Daoy (cell line): ENCODE data around the gene TRABD2A. TPM values are rescaled to one million over a fixed set of nuclear protein-coding genes. Genes with fewer than 3 reads are reported as not detected.
"Not testable (repeated sequence)": the region's sequence is repeated elsewhere in the genome, so short reads cannot be mapped to it uniquely, and the experiment has no call there.

Experiments used
- DNase-seq: peaks from one replicate; pipeline ENCODE4 v3.0.0-alpha.2; 2015; ENCODE audit warnings: low read depth
- total RNA-seq: library from RNA; depleted of rRNA; stranded (reverse); fragments of >200 nt; shearing (Covaris generic); gene quantifications from 2 replicates; pipeline ENCODE4 v1.2.3, GENCODE V29; 2014

The TRABD2A gene
- total RNA-seq, 1 experiment from 2014 or later: 4.7 TPM

GRCh38 chr2:84879584-84880394 is 1.1 kb downstream of the TRABD2A start:
- DNase-seq: no peak

- no peak for DNase-seq
These were observed 1.8 kb downstream of the TRABD2A start for GRCh38 chr2:84878896-84879583.

- DNase-seq: no peak
These were observed 2.4 kb downstream of the TRABD2A start for GRCh38 chr2:84878459-84878858.

DNA sequence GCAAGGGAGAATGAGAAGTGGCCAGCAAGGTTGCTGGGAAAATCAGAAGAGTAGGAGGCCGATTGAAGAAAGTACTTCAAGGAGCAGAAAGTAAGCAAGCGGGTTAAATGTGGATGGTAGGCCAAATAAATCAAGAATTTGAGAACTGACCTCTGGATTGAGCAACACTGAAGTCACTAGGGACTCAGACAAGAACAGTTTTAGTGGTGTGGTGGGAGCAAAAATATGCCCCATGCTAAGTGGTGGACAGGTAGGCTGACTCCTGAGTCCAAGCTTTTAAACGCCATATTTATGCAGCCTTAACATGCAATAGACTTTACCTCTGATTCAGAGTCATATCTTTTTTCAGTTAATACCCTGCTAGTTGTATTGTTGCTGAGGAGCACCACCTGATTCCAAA is 4.5 kb downstream of the TRABD2A start:
- no peak for DNase-seq

DNA sequence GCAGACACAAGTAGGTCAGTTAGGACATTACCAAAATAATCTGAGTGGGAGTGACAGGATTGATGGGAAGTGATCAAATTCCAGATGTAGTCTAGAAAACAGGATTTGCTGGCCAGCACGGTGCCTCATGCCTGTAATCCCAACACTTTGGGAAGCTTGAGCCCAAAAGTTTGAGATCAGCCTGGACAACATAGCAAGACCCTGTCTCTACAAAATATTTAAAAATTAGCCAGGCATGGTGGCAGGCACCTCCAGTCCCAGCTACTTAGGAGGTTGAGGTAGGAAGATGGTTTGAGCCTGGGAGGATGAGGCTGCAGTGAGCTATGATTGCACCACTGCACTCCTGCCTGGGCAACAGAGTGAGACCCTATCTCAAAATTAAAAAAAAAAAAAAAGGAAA is 5.3 kb downstream of the TRABD2A start:
- not testable (repeated sequence) for DNase-seq

DNA sequence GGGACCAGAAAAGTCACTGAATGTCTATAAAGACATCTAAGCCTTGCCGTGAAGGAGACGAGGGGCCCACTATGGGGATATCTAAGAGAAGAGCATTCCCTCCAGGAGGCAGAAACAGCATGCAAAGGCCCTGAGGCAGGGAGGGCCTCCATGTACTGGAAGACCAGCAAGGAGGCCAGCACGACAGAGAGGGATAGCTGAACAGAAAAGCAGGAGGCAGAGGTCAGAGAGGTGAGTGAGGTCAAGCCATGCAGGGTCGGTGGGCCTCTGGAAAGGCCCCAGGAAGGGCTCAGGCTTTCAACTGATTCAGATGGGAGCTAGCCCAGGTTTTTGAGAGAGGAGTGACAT is 5.7 kb downstream of the TRABD2A start:
- no peak for DNase-seq

GRCh38 chr2:84874381-84875212 is 6.3 kb downstream of the TRABD2A start:
- no peak for DNase-seq

DNA sequence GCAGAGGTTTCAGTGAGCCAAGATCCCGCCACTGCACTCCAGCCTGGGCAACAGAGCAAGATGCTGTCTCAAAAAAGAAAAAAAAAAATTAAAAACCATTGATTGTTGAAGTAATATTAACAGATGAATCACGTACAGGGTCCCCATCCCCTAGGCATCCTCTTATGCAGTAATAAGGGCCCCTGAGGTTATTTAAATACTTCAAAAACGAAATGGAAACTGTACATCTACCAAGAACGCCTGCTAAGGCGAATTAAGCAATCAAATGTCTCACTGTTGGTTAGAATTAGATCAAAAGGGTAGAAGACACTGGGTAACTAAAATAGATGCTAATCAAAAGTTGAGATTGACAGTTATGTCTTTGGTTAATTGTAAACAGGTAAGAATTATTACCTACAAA is 7.5 kb downstream of the TRABD2A start:
- DNase-seq: no peak

GRCh38 chr2:84872691-84873090 is 8.2 kb downstream of the TRABD2A start:
- DNase-seq: not testable (repeated sequence)

GRCh38 chr2:84870306-84870705 is 10.6 kb downstream of the TRABD2A start:
- no peak for DNase-seq

- not testable (repeated sequence) for DNase-seq
These were observed 12.6 kb downstream of the TRABD2A start for GRCh38 chr2:84868327-84868726.

DNA sequence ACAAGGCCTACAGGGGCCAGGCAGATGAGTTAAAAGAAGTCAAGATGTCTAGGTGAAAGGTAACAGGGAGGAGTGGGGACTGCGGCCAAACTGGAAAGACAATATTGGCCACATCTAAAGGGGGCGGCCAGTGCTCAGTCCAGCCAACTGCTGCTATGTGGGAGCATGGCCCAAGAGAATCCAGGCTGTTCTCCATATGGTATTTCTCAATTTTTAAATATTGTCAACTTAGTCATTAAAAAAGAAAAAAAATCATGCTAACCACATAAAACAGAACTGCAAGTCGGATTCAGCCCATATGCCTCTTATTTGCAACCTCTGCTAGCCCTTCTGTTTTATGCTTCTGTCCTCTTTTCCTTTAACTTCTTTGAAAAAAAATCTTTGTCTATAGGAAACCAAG is 14.8 kb downstream of the TRABD2A start:
- DNase-seq: no peak

GRCh38 chr2:84865181-84865783 is 15.6 kb downstream of the TRABD2A start:
- no peak for DNase-seq

DNA sequence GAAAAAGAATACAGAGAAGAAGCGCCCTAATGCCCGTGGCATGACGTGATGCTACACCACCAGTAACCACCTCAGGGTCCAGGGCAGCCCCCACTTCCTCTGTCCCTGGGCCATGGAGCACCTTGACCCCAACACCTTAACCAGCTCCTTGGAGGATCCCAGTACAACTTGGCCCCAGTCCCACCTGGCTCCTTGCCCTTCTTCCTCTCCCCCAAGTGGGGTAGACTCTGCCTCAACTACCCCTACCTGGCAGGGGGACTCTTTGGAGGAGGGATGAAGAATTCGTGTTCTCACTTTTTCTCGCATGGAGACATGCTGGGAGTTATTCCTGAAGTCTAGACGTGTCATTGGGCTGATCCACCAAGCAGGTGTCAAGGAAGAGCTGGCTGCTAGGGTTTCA is 18.9 kb downstream of the TRABD2A start:
- no peak for DNase-seq

DNA sequence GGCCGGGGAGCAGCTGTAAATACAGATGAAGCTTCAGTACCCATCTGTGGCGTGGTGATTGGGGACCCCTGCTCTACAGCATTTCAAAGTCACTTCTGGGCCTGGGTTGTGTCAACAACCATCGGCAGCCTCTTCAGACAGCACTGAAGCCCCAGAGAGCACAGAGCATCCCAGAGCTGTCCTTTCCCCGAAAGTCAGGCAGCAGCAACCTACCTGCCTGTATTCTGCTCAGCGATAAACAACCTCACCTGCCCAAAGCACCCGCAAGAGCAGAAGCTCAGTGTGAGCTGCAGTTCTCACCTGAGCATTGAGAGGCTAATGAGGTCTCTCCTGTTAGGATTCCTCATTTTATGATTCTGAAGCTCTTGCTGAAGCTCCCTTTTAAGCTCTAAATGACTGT is 19.3 kb downstream of the TRABD2A start:
- DNase-seq: no peak

DNA sequence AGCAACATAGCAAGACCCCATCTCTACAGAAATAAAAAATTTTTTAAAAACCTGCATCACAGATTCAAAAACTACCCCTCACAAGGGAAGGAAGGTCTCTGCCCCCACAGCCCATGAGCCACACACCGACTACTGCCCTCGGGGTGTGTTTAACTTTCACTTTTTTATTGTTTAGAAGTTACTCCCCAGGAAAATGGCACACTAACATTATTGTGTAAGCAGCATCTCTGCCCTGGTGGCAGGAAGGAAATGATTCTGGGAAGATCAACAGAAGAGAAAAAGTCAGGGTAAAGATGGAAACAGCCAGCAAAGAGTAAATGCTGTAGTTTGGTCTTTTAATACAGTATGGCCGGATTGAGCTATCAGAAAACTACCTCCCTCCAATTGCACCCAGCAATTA is 21.9 kb downstream of the TRABD2A start:
- DNase-seq: no peak

DNA sequence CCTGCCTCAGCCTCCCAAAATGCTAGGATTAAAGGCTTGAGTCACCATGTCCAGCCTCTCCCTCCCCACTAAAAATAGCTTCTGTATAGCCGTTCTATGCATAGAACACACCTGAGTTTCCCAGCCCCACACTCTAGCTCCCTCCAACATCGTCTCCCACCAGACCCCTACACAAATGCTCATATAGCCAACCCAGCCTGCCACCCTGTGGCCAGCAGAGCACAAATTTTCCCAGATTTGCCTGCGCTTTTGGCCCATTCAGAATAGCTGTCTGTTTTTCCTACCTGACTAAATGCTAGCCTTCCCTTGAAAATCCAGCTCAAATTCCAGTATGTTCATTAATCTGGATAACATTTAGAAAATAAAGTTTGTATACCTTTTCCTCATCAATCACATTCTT is 22.8 kb downstream of the TRABD2A start:
- no peak for DNase-seq

GRCh38 chr2:84857566-84857965 is 23.3 kb downstream of the TRABD2A start:
- no peak for DNase-seq

DNA sequence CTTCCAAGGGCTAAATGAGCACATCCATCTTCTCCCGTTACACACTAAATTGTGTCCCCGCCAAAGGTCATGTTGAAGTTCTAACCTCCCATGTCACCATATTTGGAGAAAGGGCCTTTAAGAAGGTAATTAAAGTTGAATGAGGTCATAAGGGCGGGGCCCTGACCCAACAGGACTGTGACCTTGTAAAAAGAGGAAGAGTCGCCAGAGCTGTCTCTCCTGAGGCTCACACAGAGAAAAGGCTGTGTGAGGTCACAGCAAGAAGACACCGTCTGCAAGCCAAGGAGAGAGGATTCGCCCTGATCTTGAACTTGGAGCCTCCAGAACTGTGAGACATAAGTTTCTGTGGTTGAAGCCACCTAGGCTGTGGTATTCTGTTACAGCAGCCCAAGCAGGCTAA is 24.1 kb downstream of the TRABD2A start:
- no peak for DNase-seq

GRCh38 chr2:84855731-84856130 is 25.2 kb downstream of the TRABD2A start:
- no peak for DNase-seq

DNA sequence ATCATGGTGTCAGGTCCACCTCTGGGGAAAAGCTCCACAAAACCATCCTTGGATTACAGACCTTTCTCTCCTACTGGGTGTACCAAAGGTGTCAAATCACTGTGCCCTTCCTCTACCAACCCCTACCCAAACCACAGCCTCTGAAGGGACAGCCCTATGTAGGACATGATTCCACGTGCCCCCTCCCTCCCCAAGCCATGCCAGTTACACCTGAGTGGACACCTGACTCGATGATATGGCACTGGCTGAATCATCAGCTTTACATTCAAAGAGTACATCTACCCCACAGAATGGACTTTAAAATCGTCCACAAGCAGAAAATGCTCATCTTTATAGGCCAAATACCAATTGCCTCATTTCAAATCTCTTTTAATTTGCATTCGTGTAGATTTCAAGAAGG is 26.0 kb downstream of the TRABD2A start:
- DNase-seq: no peak

DNA sequence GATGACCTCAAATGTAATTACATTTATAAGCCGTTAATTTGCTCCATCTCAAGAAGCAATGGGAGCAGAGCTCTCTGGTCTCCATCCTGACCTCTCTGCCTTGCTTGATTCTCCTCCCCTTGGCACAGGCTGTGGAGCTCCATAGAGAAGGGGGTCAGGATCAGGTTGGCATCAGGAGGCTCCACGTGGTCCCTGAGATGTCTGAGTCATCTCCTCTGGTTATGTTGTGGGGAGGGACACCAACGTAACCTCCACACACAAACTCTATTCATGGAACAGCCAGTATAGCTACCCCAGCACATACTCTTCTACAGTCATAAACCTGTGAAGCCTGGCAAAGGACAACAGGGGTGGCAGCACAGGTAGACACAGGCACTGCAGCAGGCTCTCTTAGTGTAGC is 29.0 kb downstream of the TRABD2A start:
- no peak for DNase-seq
